Activated CD8-positive, alpha-beta memory T cell treated with anti-CD3 and anti-CD28 coated beads for 36 hours (primary cell): Measurements from ENCODE around the gene PFKP. TPM values are rescaled to one million over a fixed set of nuclear protein-coding genes. Genes with fewer than 3 reads are reported as not detected.

Experiments used
- CTCF ChIA-PET: fragments of 350-600 bp; sonication (Branson Sonifier 250); formaldehyde crosslinking; loops from one replicate; lab custom pipeline; 2021; ENCODE audit warnings: antibody characterized with exemption; lab: Charles Lee
- POLR2A ChIA-PET: fragments of 350-600 bp; sonication (Branson Sonifier 250); formaldehyde crosslinking; loops from one replicate; lab custom pipeline; 2021; ENCODE audit warnings: antibody characterized with exemption; lab: Charles Lee
- total RNA-seq, 2 experiments: library from RNA; stranded (reverse); gene quantifications; one replicate each; pipeline ENCODE4 v1.2.3, GENCODE V29; 2021

The PFKP gene
- total RNA-seq, 2 experiments from 2014 or later, result 277 to 287 TPM

GRCh38 chr10:3137958-3138726, 70.8 kb downstream of the PFKP start:
- POLR2A ChIA-PET, result interaction anchor here (0.6 kb wide), 1 partner anchor 1510 kb away, joined by 4 read pairs; no protein-coding TSS in a partner anchor

DNA sequence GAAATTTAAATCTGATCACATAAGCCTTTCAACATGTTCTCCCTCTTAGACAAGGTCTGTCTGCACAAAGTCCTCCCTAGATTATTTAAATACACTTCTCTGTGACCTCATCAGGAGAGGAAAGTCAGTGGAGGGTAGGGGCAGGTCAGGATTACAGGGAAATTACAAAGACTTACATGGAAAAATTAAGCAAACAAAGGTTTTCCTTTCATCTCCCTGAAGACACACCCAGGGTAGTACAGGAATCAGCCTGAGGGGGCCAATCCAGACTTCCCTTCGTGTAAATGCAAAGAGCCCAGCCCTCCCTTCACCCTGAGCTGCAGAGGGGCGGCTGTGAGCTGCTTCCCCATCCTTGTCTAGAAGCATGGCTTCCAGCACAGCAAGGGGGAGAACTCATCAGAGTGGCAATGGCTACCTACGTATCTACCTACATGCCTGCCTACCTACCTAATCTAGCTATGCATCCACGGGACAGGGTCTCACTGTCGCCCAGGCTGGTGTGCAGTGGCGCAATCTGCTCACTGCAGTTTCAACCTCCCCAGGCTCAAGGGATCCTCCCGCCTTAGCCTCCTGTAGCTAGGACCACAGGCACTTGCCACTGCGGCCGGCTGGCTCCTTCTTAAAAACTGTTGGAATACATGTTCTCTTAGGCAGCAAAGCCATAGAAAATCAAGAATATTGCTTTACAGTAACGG, 72.0 kb downstream of the PFKP start:
- CTCF ChIA-PET, result no interaction called here
- POLR2A ChIA-PET, result interaction anchor here (0.5 kb wide), 1 partner anchor 9 kb away, joined by 3 read pairs; no protein-coding TSS in a partner anchor

More at GRCh38 chr10:3137958-3138726, 70.8 kb downstream of the PFKP start:
- CTCF ChIA-PET, result interaction anchor here (0.5 kb wide), 1 partner anchor 41 kb away, joined by 3 read pairs; no protein-coding TSS in a partner anchor

GRCh38 chr10:3140280-3140679, 72.9 kb downstream of the PFKP start:
- POLR2A ChIA-PET, result no interaction called here
- CTCF ChIA-PET, result no interaction called here

- POLR2A ChIA-PET, result no interaction called here
- CTCF ChIA-PET, result no interaction called here
These were observed 74.1 kb downstream of the PFKP start for GRCh38 chr10:3141351-3142005.

GRCh38 chr10:3142146-3142875, 75.0 kb downstream of the PFKP start:
- POLR2A ChIA-PET, result no interaction called here

DNA sequence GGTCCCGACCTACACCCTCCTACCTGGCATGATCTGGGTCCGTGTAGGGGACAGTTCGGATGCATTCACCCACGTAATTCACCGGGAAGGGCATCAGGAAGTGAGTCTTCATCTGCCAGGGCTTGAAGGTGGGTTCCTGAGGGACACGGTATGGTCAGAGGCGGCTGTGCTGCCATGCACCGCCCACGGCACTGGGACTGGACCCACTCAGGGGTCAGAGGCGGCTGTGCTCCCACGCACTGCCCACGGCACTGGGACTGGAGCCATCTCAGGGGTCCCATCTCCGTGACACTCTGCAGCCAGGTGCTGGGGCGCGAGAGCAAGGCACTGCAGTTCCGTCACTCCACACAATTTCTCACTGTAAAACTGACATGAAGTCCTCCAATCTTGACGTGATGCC, 76.0 kb downstream of the PFKP start:
- CTCF ChIA-PET, result no interaction called here
- POLR2A ChIA-PET, result no interaction called here

More at GRCh38 chr10:3142146-3142875, 75.0 kb downstream of the PFKP start:
- CTCF ChIA-PET, result no interaction called here

- POLR2A ChIA-PET, result no interaction called here
- CTCF ChIA-PET, result no interaction called here
These were observed 76.6 kb downstream of the PFKP start for GRCh38 chr10:3143791-3144434.

- CTCF ChIA-PET, result no interaction called here
These were observed 78.0 kb downstream of the PFKP start for GRCh38 chr10:3145366-3145765.

GRCh38 chr10:3146289-3146688, 78.9 kb downstream of the PFKP start:
- ChIA-PET CTCF (no interaction called here), POLR2A (no interaction called here)

More at GRCh38 chr10:3145366-3145765, 78.0 kb downstream of the PFKP start:
- POLR2A ChIA-PET, result no interaction called here

DNA sequence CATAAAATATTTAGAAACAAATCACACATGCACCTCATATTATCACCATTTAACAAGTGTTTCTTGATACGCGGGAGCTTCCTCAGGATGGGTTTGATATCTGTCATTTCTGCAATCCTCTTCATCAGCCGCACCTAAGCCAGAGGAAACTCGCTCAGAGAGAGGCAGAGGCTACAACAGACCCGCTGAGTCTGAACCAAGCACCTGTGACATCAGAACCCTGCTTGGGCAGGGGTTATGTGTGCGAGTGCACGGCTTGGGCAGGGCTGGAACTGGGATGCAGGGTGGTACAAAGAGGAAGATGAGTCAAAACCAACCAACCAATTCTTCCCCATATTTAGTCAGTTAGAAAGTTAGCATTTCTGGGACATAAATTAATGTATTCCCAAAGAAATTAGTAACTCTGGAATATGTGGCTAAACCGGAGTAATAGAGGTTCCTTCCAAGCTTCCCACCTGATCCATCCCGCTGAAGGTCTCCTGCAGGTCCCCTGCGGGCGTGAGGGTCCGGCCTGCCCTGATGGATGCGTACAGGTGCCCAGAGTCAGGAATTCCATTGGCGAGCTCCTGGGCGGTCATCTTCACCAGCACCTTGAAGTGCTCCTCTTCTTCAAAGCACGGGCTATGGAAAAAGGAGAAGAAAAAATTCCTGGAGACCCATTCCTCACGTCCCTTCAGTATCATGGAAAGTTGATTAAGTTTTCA, 79.9 kb downstream of the PFKP start:
- CTCF ChIA-PET, result no interaction called here
- POLR2A ChIA-PET, result no interaction called here

DNA sequence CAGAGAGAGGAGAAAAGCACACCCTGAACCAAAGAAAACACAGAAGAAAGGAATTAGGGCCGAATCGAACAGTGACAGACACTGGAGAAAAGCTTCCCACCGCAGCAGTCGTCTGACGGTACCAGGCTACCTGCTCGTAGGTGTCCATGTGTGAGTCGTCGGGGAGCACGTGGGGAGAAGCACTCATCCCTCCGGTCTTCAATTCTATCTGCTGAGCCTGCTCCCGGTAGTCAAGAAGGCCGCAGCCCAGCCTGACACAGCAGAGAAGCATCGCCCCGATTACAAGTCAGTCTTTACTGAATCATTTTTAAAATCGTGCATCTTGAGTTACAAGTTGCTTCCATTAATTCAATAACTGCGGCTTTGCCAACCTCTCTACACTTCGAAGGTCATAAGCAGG, 80.7 kb downstream of the PFKP start:
- ChIA-PET POLR2A (interaction anchor here (0.6 to 0.7 kb wide), 2 partner anchors 9 to 450 kb away, joined by 3 to 4 read pairs; no protein-coding TSS in a partner anchor), CTCF (no interaction called here)

- ChIA-PET CTCF (no interaction called here), POLR2A (no interaction called here)
These were observed 81.6 kb downstream of the PFKP start for GRCh38 chr10:3148994-3149393.

- ChIA-PET CTCF (no interaction called here), POLR2A (no interaction called here)
These were observed 82.6 kb downstream of the PFKP start for GRCh38 chr10:3149918-3150317.

GRCh38 chr10:3150366-3150765, 83.0 kb downstream of the PFKP start:
- ChIA-PET POLR2A (no interaction called here), CTCF (no interaction called here)

- POLR2A ChIA-PET, result no interaction called here
- CTCF ChIA-PET, result no interaction called here
These were observed 83.6 kb downstream of the PFKP start for GRCh38 chr10:3150961-3151360.

DNA sequence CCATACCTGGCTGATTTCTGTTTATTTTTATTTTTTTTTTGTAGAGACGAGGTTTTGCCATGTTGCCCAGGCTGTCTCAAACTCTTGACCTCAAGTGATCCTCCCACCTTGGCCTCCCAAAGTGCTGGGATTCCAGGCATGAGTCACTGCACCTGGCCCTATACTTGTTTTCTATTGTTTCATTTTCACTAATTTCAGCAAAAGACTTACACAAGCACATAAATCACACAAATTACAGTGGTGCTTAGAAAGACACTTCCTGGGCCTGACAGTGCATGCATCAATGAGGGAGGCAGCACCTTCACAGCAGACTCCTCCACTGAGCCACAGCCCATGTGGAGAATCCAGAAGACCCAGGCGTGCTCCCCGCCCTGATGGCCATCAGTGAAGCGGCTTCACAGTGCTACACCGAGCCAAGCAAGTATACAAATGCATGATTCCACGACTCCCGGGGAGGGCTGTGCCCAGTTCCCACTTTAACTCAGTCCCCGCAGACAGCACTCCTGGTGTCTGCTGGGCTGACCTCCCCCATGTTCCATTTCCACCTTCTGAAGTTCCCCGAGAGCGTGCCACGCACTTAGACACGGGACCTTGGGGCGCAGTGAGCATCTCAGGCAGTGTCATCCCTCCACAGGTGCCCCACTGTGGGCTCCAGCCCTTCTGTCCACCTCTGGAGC, 84.7 kb downstream of the PFKP start:
- ChIA-PET CTCF (no interaction called here), POLR2A (no interaction called here)

GRCh38 chr10:3152566-3152935, 85.2 kb downstream of the PFKP start:
- POLR2A ChIA-PET, result no interaction called here
- CTCF ChIA-PET, result no interaction called here

DNA sequence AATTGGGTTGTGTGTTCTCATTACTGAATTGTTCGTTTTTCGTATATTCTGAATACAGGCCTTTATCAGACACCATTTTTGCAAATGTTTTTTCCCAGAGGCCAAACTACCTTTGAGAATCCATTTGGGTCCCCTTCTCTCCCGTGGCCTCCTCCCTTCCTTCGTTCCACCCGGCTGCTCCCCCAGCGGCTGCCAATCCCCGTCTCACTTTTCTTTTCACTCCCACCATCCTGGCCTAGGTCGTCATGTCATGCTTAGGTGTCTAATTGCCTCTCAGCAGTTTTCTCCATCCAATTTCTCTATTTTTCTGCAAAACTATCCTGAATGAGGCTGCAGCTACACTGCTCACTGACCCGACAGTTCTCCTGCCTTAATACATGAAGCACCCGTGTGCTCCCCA, 87.3 kb downstream of the PFKP start:
- ChIA-PET POLR2A (no interaction called here), CTCF (interaction anchor here (1.0 kb wide), 1 partner anchor 10 kb away, joined by 5 read pairs; no protein-coding TSS in a partner anchor)
